ENCODE data around the gene PTPN4. TPM values are rescaled to one million over a fixed set of nuclear protein-coding genes. Genes with fewer than 3 reads are reported as not detected.

Gene PTPN4
- polyA plus RNA-seq, 1 experiment = 11.8 TPM

GRCh38 chr2:119734047-119734446 lies 25.7 kb upstream of the PTPN4 start:
- H3K4me3 ChIP-seq (ENCODE audit: low read depth, low read length) = no peak overlapping the region
- CTCF ChIA-PET = no interaction called here
- no peak for TF ChIP-seq CTCF (IDR thresholded peaks at IDR 0.05; ENCODE audit: insufficient read depth, low read depth, low read length)
- DNase-seq (ENCODE audit: low read depth) = no peak
- POLR2A ChIA-PET = no interaction called here
- peaks cover 8% of the 10 kb centered on the region; the same call in 1 of the 2 replicates for H3K27me3 ChIP-seq (ENCODE audit: control insufficient read depth, insufficient read depth, low read length)
- H3K36me3 ChIP-seq (ENCODE audit: control insufficient read depth, insufficient read depth, low read length) = no peaks in the 10 kb centered on the region

- TF ChIP-seq CTCF (IDR thresholded peaks at IDR 0.05; ENCODE audit: insufficient read depth, low read depth, low read length) = no peak
- H3K4me3 ChIP-seq (ENCODE audit: low read depth, low read length) = no peak overlapping the region
- H3K36me3 ChIP-seq (ENCODE audit: control insufficient read depth, insufficient read depth, low read length) = no peaks in the 10 kb centered on the region
- H3K27me3 ChIP-seq (ENCODE audit: control insufficient read depth, insufficient read depth, low read length) = peaks cover 8% of the 10 kb centered on the region; the same call in 1 of the 2 replicates
- ChIA-PET CTCF (interaction anchor here (1.0 to 1.2 kb wide), 2 partner anchors 16 to 17 kb away, joined by 3 read pairs; no protein-coding TSS in a partner anchor), POLR2A (no interaction called here)
- no peak for DNase-seq (ENCODE audit: low read depth)
Observed at GRCh38 chr2:119735565-119735964, 24.2 kb upstream of the PTPN4 start.

- no peak for TF ChIP-seq CTCF (IDR thresholded peaks at IDR 0.05; ENCODE audit: insufficient read depth, low read depth, low read length)
- CTCF ChIA-PET = interaction anchor here (1.0 to 1.2 kb wide), 2 partner anchors 16 to 17 kb away, joined by 3 read pairs; no protein-coding TSS in a partner anchor
- no peak for DNase-seq (ENCODE audit: low read depth)
- no peaks in the 10 kb centered on the region for H3K36me3 ChIP-seq (ENCODE audit: control insufficient read depth, insufficient read depth, low read length)
- H3K4me3 ChIP-seq (ENCODE audit: low read depth, low read length) = no peak overlapping the region
- H3K27me3 ChIP-seq (ENCODE audit: control insufficient read depth, insufficient read depth, low read length) = peaks cover 9% of the 10 kb centered on the region
- POLR2A ChIA-PET = no interaction called here
Observed at GRCh38 chr2:119736021-119736420, 23.7 kb upstream of the PTPN4 start.

GRCh38 chr2:119739580-119740255 lies 20.0 kb upstream of the PTPN4 start:
- TF ChIP-seq CTCF (IDR thresholded peaks at IDR 0.05; ENCODE audit: insufficient read depth, low read depth, low read length) = no peak
- Histone ChIP-seq H3K27me3 (ENCODE audit: control insufficient read depth, insufficient read depth, low read length) (peaks cover 9% of the 10 kb centered on the region), H3K4me3 (ENCODE audit: low read depth, low read length) (no peak overlapping the region), H3K36me3 (ENCODE audit: control insufficient read depth, insufficient read depth, low read length) (no peaks in the 10 kb centered on the region)
- ChIA-PET POLR2A (interaction anchor here (0.5 kb wide), 1 partner anchor 24 kb away, joined by 3 read pairs; no protein-coding TSS in a partner anchor), CTCF (interaction anchor here (0.9 kb wide), 1 partner anchor 9 kb away, joined by 3 read pairs; no protein-coding TSS in a partner anchor)
- no peak for DNase-seq (ENCODE audit: low read depth)

- POLR2A ChIA-PET = no interaction called here
- TF ChIP-seq CTCF (IDR thresholded peaks at IDR 0.05; ENCODE audit: insufficient read depth, low read depth, low read length) = no peak
- H3K36me3 ChIP-seq (ENCODE audit: control insufficient read depth, insufficient read depth, low read length) = no peaks in the 10 kb centered on the region
- no peak for DNase-seq (ENCODE audit: low read depth)
- no peak overlapping the region for H3K4me3 ChIP-seq (ENCODE audit: low read depth, low read length)
- peaks cover 5% of the 10 kb centered on the region; the same call in 1 of the 2 replicates for H3K27me3 ChIP-seq (ENCODE audit: control insufficient read depth, insufficient read depth, low read length)
- CTCF ChIA-PET = interaction anchor here (0.9 kb wide), 1 partner anchor 8 kb away, joined by 3 read pairs; no protein-coding TSS in a partner anchor
Observed at GRCh38 chr2:119741001-119741400, 18.7 kb upstream of the PTPN4 start.
